HG02973 (cell line): ENCODE data around the gene VTI1B.
"Not testable (repeated sequence)": the region's sequence is repeated elsewhere in the genome, so short reads cannot be mapped to it uniquely, and the experiment has no call there.

Experiments used
- ATAC-seq: cut with Tn5 transposase; IDR thresholded peaks from one replicate; pipeline ENCODE4 v1.9.1; 2021; ENCODE audit warnings: moderate library complexity; ENCODE audit not compliant: unreplicated experiment

The VTI1B gene

DNA sequence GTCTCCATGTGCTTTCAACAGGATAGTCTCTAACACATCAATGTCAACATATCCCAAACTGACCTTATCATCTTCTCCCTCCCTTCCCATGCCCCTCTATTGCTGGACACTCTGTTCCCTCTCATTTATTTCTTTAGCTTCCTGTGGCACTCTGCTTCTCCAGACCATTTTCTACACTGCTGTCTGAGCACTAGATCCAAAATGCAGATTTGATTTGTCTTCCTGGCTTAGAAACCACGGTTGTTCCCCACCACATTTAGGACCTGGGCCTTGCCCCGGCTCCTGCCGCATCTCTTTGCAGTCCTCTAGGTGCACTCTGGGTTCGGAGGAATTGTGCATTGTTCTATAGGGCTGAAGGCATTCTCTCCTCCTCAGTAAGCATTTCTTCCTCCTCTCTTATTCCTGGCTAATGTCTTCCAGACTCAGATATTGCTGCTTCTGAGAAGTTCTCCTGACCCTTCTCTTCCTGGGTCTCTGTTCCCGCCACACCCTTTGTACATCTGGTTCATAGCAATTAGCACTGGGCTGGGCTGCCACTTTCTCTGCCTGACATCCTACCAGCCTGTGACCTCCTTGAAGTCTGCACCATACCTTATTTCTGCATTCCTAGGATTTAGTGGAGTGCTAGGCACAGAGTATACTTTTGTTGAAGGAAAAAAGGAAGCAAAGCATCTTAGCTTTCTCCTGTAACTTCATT lies 40.8 kb downstream of the VTI1B start:
- no peak for ATAC-seq

DNA sequence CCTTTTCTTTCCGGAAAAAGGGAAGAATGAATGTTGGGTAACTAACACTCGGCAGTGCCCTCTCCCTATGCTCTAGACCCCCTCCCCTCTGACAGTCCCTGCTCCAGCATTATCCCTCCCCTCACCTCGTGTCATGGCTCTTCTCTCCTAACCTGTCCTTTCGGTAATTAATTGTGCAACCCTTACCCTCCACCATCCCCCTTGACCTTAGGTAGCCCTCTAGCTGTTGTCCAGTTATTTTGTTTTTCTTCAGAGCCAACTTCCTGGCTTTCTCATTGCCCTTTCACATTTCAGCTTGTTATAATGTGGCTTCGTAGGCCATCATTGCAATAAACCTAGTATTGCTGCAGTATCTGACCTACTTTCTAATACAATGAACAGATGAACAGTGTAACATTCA lies 43.5 kb downstream of the VTI1B start:
- ATAC-seq = no peak

DNA sequence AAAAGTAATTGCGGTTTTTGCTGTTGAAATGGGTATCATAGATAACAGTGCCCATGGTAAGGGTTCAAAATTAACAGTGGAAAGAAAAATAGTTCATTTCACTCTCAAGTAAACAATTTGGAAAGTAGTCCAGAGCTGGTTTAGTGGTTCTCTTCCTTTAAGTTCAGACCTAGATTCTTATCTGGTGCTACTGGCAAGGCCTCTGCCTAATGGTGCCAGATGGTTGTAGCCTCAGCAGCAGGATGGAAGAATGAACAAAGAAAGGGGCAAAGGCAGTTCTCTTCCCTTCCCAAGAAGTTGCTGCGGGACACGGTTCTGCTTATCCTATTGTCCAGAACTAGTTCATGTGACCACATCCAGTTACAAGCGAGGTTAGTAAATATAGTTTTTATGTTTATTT lies 44.2 kb downstream of the VTI1B start:
- no peak for ATAC-seq

DNA sequence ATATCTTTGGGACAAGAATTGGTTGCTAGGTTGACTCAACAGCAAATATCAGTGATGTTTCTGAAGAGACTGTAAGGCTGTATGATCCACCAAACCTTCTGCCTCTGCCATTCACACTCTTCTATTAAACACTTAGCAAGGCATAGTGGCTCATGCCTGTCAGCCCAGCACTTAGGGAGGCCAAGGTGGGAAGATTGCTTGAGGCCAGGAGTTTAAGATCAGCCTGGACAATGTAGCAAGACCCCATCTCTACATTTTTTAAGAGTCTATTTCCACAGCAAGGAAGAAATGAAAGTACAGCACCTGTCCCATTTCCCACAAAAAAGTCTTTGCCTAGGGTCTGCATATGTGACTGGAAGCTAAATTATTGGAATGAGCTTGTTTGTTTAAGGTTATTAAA lies 46.9 kb downstream of the VTI1B start:
- no peak for ATAC-seq

DNA sequence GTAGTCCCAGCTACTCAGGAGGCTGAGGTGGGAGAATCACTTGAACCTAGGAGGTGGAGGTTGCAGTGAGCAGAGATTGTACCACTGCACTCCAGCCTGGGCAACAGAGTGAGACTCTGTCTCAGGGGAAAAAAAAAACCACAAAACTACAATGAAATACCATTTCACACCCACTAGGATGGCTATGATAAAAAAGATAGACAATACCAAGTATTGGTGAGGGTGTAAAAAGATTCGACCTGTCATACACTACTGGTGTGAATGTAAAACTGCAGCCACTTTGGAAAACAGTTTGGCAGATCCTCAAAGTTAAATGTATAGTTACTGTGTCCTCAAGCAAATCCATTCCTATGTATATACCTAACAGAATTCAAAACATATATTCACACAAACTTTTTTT lies 48.3 kb downstream of the VTI1B start:
- ATAC-seq = not testable (repeated sequence)

DNA sequence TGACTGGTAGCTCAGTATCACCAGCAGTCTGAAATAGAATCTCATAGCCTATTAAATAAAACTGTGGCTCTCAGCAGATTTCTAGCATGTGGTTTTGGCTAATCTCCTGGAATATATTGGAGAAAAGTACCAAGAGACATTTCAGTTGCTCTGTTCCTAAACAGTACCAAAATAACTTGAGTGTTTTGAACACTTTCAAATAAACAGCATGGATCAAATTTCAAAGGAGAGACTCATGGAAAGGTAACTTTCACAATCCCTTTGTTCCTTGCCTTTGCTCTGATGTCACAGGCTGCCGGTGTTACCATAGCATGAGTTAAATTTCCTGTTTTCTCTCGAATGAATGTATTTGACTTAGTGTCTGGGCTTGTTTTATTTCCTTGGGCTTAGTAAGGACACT lies 51.3 kb downstream of the VTI1B start:
- no peak for ATAC-seq

DNA sequence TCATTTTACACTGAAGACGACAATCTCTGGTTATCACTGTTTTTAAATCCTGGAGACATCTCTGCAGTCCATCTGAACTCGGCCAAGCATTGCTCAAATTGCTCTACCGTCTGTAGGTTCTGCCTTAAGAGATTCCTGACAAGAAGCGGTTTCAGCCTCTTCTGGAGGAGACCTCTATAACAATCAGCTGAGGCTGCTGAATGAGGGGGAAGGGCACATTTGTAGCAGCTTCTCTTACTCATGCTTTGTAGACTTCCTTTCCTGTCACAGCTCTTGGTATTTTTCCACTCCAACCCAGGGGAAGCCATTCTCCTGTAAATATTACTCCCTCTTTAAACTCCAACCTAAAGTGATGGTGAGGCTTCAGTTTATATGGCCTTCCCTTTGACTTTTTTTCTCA lies 51.8 kb downstream of the VTI1B start:
- no peak for ATAC-seq

DNA sequence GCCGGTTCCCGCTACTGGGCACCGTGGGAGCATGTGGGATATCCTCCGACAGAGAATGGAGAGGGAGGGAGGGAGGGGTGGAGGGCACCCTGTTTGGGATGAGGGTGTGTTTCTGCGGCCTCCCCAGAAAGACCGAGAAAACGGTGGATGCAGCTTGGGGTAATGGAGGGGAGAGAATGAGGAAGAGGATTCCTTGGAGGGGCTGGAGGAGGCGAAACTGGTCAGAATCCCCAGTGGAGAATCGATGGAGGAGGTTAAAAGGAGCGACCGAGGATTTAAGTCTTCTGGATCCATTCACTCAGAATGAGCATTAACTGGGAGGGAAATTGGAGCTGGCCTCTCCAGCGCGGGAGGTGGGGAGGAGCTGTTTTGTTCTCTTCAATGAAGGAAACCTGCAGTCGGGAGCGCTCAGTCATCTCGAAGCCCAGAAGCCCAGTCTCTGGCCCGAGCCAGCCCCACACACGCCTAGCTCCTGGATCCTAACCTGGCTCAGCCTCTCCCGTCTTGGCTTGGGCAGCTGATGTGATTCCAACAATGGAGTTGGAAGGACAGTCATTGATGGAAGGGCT lies 54.1 kb downstream of the VTI1B start:
- no peak for ATAC-seq

DNA sequence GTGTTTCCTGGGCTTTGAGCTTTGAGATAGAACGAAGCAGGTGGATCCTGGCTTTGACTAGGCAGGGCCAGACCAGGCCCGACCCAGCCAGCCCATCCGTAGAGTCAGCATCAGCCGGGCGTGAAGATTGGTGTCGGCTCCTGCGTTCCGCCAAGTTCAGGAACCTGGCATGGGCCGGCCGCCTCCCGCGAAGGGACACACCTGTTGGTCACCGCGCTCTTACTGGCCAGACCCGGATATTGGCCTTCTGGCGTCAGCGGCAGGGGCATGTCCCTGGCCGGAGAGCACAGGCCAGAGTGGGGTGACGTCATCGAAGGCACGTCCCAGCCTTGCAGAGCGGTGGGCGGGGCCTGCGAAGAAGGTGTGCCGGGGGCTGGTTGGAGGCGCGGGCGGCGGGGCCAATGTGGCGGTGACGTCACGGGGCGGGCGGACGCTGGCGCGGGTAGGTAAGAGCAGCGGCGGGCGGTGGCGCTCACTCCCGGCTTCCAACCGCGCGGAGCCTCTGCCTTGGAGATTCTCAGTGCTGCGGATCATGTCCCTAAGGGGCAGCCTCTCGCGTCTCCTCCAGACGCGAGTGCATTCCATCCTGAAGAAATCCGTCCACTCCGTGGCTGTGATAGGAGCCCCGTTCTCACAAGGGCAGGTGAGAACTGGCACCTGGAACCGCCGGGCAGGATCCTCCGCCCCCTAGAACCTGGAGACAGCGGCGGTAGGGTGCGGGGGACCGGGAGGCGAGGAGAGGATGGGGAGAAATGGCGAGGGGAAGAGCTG lies 54.8 kb downstream of the VTI1B start, which contains the start of gene ARG2:
Gene ARG2 (plus strand): TSS at position 475 of the 771 bp plus-strand sequence. CDS start 58 bp downstream, at position 533.
- ATAC-seq = peak; percentile 93

DNA sequence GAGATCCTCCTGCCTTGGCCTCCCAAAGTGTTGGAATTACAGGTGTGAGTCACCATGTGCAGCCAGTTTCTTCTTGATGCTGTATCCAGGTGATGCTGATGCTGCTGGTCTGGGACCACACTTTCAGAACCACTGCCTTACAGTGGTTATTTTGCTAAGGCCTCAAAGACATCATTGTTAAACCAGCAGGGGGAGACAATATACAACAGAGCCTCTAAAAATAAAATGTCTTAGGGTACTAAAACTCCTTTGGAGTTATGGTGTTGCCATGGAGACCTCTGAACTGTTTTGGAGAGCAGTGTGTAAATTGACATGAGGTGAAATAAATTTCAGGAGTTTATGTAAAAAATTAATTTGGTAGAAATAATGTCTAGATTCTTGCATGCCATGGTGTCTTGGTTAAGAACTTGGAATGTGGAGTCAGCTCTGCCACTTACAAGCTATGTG lies 55.8 kb downstream of the VTI1B start:
- no peak for ATAC-seq

DNA sequence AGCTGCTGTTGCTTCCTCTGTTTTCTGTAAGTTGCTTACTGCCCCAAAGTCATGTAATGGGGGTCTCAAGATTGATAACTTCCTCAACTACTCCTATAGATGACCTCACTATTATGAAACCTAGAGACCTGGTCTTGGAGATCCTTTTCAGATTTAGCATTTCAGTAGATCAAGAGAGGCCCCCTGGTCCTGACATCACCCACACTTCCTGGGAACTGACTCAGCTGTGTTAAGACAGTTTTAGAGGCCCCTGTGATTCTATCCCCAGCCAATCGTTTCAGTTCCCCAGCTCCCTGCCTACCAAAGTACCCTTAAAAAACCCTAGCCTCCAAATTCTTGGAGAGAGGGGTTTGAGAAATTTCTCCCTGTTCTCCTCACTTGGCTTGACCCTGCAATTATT lies 63.9 kb downstream of the VTI1B start:
- ATAC-seq = no peak

DNA sequence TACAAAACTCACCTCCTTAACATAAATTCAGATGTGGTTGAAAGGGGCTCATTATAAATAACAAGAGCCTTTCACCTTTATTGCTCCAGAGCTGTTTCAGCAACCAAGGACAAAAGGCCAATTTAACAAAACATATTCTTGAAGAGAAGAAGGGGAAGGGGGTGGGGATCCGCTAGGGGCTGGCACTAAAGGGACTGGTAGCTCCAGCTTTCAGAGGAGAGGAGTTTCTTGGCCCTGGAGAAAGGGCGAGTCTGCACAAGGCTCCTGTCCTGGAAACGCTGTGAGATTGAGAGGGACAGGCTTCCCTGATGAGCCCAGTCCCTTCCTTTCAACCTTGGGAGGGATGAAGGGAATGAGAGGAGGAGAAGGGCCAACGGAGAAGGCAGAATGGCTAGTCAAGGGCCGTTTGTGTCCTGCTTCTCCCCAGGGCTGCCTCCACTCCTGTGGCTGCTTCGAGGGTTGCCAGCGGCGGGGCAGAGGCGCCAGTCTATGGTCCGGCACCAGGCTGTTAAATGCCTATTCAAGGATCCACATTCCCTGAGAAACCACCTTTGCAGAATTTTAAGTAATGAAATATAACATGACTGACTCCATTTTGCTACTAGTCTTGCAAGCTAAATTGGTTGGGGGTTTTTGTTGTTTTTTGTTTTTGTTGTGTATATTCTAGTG lies 64.7 kb downstream of the VTI1B start:
- ATAC-seq = no peak

DNA sequence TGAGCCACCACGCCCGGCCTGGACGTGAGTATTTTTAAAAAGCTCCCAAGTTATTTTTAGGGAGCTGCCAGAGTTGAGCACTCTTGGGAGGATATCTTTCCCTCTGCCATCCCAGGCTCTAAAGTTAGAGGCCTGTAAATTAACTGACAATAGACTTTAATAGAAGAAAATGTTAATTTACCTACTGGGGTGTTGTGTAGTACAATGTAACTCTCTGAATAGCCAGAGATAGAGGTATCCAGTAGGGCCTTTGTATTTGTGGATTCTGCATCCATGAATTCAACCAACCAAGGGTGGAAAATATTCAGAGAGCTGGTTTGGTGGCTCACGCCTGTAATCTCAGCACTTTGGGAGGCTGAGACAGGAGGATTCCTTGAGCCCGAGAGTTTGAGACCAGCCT lies 66.8 kb downstream of the VTI1B start:
- no peak for ATAC-seq

DNA sequence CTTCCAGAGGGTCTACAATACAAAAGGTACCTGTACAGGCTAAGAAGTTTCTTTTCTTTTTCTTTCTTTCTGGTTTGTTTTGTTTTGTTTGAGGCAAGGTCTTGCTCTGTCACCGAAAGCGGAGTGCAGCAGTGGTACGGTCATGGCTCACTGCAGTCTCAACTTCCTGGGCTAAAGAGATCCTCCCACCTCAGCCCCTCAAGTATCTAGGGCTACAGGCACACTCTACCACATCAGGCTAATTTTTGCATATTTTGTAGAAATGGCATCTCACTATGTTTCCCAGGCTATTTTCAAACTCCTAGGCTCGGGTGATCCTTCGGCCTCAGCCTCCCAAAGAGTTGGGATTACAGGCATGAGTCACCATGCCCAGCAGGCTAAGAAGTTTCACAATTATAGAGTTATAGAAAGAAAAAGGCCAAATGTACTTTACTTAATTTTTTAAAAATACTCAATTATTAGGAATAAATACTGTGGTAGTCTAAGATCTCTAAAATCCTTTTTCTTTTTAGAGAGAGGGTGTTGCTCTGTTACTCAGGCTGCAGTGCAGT lies 71.4 kb downstream of the VTI1B start:
- ATAC-seq = peak; percentile 52

DNA sequence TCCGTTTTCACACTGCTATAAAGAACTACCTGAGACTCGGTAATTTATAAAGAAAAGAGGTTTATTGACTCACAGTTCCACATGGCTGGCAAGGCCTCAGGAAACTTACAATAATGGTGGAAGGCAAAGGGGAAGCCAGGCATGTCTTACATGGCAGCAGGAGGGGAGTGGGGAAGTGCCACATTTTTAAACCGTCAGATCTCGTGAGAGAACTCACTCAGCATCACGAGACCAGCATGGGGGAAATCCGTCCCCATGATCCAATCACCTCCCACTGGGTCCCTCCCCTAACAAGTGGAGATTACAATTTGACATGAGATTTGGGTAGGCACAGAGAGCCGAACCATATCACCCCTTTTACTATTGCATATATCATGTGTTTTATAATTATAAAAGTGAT lies 72.4 kb downstream of the VTI1B start:
- ATAC-seq = no peak

DNA sequence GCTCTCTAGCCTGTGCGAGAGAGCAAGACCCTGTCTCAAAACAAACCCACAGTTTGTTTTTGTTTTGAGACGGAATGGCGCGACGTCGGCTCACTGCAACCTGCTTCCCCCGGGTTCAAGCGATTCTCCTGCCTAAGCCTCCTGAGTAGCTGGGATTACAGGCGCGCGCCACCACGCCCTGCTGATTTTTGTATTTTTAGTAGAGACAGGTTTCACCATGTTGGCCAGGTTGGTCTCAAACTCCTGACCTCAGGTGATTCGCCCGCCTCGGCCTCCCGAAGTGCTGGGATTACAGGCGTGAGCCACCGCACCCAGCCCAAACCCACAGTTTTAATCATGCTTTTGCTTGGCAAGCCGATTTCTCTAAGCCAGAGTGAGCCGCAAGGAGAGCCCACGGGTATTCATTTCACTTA lies 73.9 kb downstream of the VTI1B start:
- not testable (repeated sequence) for ATAC-seq

DNA sequence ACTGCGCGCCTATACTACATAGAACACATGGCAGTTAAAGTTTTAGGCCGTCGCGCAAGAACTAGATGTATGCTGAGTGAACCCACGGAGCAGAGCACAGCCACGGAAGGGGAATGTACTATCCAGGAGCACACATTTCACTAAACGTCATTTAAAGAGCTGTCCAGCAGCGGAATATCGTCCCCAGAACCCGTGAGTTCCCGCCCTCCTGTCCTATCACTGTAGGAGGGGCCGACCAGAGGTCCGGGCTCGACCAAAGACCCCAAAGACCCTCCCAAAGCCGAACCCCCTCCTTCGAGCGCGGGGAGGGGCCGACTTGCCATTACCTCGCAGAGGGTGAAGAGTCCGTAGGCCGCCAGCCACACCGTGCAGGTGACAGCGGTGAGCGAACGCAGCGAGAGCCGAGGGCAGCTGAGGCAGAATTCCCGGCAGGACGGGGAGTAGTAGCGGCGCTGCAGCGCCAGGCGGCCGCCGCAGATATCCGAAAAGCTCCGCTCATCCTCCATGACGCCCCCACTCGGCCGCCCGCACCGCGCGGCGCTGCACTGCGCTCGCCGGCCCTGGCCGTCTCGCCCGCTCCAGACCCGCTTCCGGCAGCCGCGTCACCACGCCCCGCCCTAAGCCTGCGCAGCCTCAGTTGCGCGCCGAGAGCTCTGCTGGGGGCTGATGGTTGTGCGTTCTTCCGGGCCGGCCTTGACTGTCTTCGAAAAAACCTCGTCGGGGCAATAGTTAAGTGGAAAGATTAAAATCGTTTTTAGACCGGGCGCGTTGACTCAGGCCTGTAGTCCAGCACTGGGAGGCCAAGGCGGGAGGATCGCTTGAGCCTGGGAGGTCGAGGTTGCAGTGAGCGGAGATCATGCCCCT lies 74.5 kb downstream of the VTI1B start, which contains the start of gene PIGH:
Gene PIGH (minus strand): TSS at position 571 of the 864 bp plus-strand sequence. CDS start 65 bp downstream, at position 506.
- peak; percentile 90 for ATAC-seq
